IPS-NIHi11 (cell line): Measurements from ENCODE around the gene TFAM.
A peak's percentile ranks its signal among the peaks of the same experiment; 100 is the strongest.
"Not testable (repeated sequence)": the region's sequence is repeated elsewhere in the genome, so short reads cannot be mapped to it uniquely, and the experiment has no call there.

Source experiments
- DNase-seq: peaks from one replicate; pipeline ENCODE4 v3.0.0; 2012; ENCODE audit warnings: mixed read lengths, low spot score

The TFAM gene

GRCh38 chr10:58372607-58373441 lies 12.4 kb upstream of the TFAM start:
- DNase-seq, result no peak

DNA sequence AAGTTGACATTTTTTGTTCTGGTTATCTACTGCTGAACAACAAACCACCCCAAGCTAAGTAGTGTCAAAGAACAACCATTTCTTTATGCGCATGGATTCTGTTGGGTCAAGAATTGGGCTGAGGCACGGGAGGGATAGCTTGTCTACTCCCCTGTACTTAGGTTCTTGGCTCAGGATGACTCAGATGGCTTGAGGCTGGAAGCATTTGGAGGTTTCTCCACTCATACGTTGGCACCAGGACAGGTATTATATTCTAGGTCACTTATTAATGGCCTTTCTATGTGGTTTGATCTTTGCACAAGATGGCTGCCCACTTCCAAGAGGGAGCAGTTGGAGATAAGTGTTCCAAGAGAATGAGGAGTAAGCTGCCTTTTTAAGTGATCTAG lies 11.8 kb upstream of the TFAM start:
- no peak for DNase-seq

- no peak for DNase-seq
Observed at GRCh38 chr10:58382489-58382995, 2.7 kb upstream of the TFAM start.

DNA sequence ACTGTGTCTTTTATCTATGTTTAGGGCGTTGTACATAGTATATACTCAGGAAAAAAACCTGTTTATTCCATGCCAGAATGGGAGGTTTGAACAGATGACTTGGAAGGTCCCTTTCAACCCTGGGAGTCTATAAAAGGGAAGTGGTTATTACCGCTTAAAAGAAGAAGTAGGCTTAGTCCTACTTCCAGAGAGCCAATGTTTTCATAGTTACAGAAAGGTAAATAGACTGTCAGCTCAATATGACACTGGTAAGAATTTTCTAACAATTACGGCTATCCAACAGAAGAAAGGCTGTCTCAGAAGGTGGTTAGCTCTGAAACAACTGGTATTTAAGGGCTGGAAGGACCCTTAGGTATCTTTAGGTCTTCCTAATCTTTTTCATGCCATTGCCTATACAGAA lies 1.1 kb upstream of the TFAM start:
- no peak for DNase-seq

- no peak for DNase-seq
Observed at GRCh38 chr10:58384544-58384998, 639 bp upstream of the TFAM start.

- peak; percentile 49 for DNase-seq
Observed at GRCh38 chr10:58385784-58386112, 538 bp downstream of the TFAM start.

DNA sequence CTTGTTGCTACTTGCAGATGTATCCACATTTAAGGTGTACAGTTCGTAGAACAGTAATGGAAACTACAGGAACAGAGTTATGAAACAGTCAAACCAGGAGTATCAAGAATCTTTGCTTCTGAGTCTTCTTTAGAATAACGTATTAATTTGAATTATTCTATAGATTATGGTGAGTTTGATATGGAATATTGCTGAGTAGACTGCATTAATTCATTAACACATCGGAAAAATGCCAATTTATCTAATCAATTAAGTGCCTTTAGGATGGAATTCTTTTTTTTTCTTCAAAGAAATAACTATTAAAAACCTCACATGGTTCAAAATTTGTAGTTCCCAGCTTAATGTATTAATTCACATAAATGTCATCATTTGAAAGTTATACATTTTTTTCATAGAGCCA lies 3.8 kb downstream of the TFAM start:
- DNase-seq, result no peak

GRCh38 chr10:58393317-58393716 lies 8.1 kb downstream of the TFAM start:
- no peak for DNase-seq

- DNase-seq, result no peak
Observed at GRCh38 chr10:58394471-58394870, 9.3 kb downstream of the TFAM start.

GRCh38 chr10:58396057-58396456 lies 10.8 kb downstream of the TFAM start:
- no peak for DNase-seq

GRCh38 chr10:58397830-58398229 lies 12.6 kb downstream of the TFAM start:
- DNase-seq, result no peak

GRCh38 chr10:58399410-58399809 lies 14.2 kb downstream of the TFAM start:
- no peak for DNase-seq

DNA sequence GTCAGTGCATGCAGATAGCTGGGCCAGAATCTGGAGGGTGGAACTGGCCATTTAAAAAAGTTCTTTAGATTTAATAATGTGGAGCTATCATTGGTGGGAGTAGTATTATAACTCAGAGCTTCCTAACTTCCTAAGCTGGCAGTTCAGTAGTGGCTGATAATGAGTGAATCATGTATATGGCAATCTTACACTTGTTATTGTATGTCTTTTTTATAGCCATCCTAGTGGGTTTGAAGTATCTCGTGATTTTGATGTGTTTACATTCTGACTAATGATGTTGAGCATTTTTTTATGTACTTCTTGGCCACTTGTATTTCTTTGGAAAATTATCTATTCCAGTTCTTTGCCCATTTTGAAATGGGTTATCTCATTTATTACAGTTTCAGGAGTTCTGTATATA lies 15.4 kb downstream of the TFAM start:
- no peak for DNase-seq

- DNase-seq, result no peak
Observed at GRCh38 chr10:58404001-58404400, 18.8 kb downstream of the TFAM start.

- no peak for DNase-seq
Observed at GRCh38 chr10:58409956-58410610, 24.9 kb downstream of the TFAM start.

DNA sequence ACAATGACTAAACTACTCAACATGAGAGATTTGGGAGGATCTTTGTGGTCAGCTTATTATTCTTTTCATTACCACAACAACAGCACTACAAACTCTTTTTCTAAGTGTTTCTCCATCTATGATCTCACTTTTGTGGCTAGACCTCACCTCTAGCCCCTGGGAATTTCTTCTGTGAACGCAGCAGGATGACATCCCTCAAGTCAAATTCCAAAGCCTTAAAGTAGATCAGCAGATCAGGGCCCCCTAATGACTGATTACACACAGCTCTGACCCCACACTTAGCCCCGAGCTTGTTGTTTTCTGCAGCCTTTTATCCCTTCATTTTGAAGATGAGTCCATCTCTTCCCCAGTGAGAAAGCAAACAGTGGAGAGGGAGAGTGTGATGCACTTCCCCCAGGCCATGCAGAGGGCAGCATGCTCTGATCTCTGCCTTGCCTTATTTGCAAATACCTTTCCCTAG lies 27.3 kb downstream of the TFAM start:
- DNase-seq, result peak; percentile 33

GRCh38 chr10:58414270-58415041 lies 29.2 kb downstream of the TFAM start:
- peak; percentile 20 for DNase-seq

- DNase-seq, result no peak
Observed at GRCh38 chr10:58415757-58416156, 30.5 kb downstream of the TFAM start.

GRCh38 chr10:58417902-58418301 lies 32.7 kb downstream of the TFAM start:
- not testable (repeated sequence) for DNase-seq

- no peak for DNase-seq
Observed at GRCh38 chr10:58424176-58424575, 39.0 kb downstream of the TFAM start.

DNA sequence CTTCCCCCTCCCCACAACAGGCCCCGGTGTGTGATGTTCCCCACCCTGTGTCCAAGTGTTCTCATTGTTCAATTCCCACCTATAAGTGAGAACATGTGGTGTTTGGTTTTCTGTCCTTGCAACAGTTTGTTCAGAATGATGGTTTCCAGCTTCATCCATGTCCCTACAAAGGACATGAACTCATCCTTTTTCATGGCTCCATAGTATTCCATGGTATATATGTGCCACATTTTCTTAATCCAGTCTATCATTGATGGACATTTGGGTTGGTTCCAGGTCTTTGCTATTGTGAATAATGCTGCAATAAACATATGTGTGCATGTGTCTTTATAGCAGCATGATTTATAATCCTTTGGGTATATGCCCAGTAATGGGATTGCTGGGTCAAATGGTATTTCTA lies 43.2 kb downstream of the TFAM start:
- not testable (repeated sequence) for DNase-seq

DNA sequence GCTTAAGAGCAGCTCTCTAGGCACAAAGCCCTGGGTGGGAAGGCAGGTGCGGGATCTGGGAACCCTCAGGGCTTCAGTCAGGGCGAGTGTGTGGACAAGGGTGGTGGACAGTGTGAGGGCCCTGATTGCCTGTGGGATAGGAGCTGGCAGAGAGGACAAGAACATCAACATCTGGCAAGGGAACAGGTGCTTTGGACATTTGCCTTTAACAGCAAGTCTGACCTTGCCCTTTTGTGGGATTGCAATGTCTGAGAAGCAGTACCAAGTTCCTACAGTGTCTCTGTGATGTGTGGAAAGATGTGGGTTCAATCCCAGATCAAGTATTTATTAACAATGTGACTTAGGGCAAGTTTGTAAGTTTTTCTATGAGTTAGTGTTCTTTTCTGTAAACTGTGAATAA lies 46.7 kb downstream of the TFAM start:
- DNase-seq, result no peak

GRCh38 chr10:58433066-58433465 lies 47.9 kb downstream of the TFAM start:
- DNase-seq, result no peak
